WTC11 (cell line): ENCODE data around the gene FOXF2. TPM values are rescaled to one million over a fixed set of nuclear protein-coding genes. Genes with fewer than 3 reads are reported as not detected.
A peak's percentile ranks its signal among the peaks of the same experiment; 100 is the strongest.

Experiments used
- ATAC-seq: fragments of 200-7000 bp; cut with Tn5 transposase; 2 replicates; pipeline ENCODE4 v1.10.0; 2021; ENCODE audit warnings: mild to moderate bottlenecking, moderate library complexity
- CTCF ChIA-PET: fragments of 300-600 bp; sonication (Branson Sonifier 250); formaldehyde crosslinking; loops from one replicate; lab custom pipeline; 2021; ENCODE audit warnings: antibody characterized with exemption; lab: Charles Lee
- POLR2A ChIA-PET: fragments of 350-600 bp; sonication (Branson Sonifier 250); formaldehyde crosslinking; loops from one replicate; lab custom pipeline; 2021; ENCODE audit warnings: antibody characterized with exemption; lab: Charles Lee
- DNase-seq: peaks from one replicate; pipeline ENCODE4 v3.0.0; 2021; ENCODE audit warnings: low spot score
- H3K27ac Mint-ChIP-seq: 2 replicates; pipeline ENCODE4 v1.8.0; 2021; ENCODE audit warnings: mixed read lengths
- H3K27me3 Mint-ChIP-seq: 2 replicates; pipeline ENCODE4 v1.8.0; 2021; ENCODE audit warnings: low read depth, mild to moderate bottlenecking, moderate library complexity, mixed read lengths
- H3K36me3 Mint-ChIP-seq: 2 replicates; pipeline ENCODE4 v1.8.0; 2021; ENCODE audit warnings: mixed read lengths
- H3K4me1 Mint-ChIP-seq: 2 replicates; pipeline ENCODE4 v1.8.0; 2022; ENCODE audit warnings: mixed read lengths
- H3K4me3 Mint-ChIP-seq: 2 replicates; pipeline ENCODE4 v1.8.0; 2021; ENCODE audit warnings: mild to moderate bottlenecking, moderate library complexity, mixed read lengths
- H3K9me3 Mint-ChIP-seq: 2 replicates; pipeline ENCODE4 v1.8.0; 2021; ENCODE audit warnings: mixed read lengths
- CDX4 ChIP-seq: fragments of 250-450 bp; sonication (Bioruptor Pico); IDR thresholded peaks from 2 replicates; pipeline ENCODE4 v1.9.0; 2021; ENCODE audit warnings: moderate library complexity, mild to moderate bottlenecking, inconsistent platforms, borderline replicate concordance
- CTCF ChIP-seq: fragments of 200-600 bp; IDR thresholded peaks from 2 replicates; pipeline ENCODE4 v1.8.0; 2022; ENCODE audit warnings: antibody characterized with exemption
- E2F1 ChIP-seq: sonication (generic); formaldehyde crosslinking; IDR thresholded peaks from 2 replicates; pipeline ENCODE4 v1.8.0; 2022; ENCODE audit warnings: mild to moderate bottlenecking, missing genetic modification reagents
- ELF4 ChIP-seq: sonication (generic); formaldehyde crosslinking; IDR thresholded peaks from 2 replicates; pipeline ENCODE4 v1.8.1; 2022; ENCODE audit warnings: low read depth, mild to moderate bottlenecking, moderate library complexity, missing genetic modification reagents
- IRF2 ChIP-seq: sonication (generic); formaldehyde crosslinking; IDR thresholded peaks from 2 replicates; pipeline ENCODE4 v1.8.0; 2022; ENCODE audit warnings: low read depth, missing genetic modification reagents, borderline replicate concordance
- KAT7 ChIP-seq: sonication (generic); formaldehyde crosslinking; IDR thresholded peaks from 2 replicates; pipeline ENCODE4 v1.8.1; 2023; ENCODE audit warnings: missing genetic modification reagents, mild to moderate bottlenecking, borderline replicate concordance
- NR2C2 ChIP-seq: sonication (generic); formaldehyde crosslinking; IDR thresholded peaks from 2 replicates; pipeline ENCODE4 v1.8.0; 2022; ENCODE audit warnings: mild to moderate bottlenecking, missing genetic modification reagents
- TCF7 ChIP-seq: sonication (generic); formaldehyde crosslinking; IDR thresholded peaks from 2 replicates; pipeline ENCODE4 v1.8.0; 2022; ENCODE audit warnings: mild to moderate bottlenecking, low read depth, missing genetic modification reagents, moderate library complexity
- TP53 ChIP-seq: sonication (generic); formaldehyde crosslinking; IDR thresholded peaks from 2 replicates; pipeline ENCODE4 v1.8.1; 2023; ENCODE audit warnings: mild to moderate bottlenecking, missing genetic modification reagents
- USF1 ChIP-seq: sonication (generic); formaldehyde crosslinking; IDR thresholded peaks from 2 replicates; pipeline ENCODE4 v1.8.0; 2022; ENCODE audit warnings: mild to moderate bottlenecking, missing genetic modification reagents
- USF2 ChIP-seq: sonication (generic); formaldehyde crosslinking; IDR thresholded peaks from 2 replicates; pipeline ENCODE4 v1.8.1; 2023; ENCODE audit warnings: mild to moderate bottlenecking, missing genetic modification reagents, moderate library complexity
- ZBTB21 ChIP-seq: sonication (generic); formaldehyde crosslinking; IDR thresholded peaks from 2 replicates; pipeline ENCODE4 v1.8.1; 2023; ENCODE audit warnings: mild to moderate bottlenecking, missing genetic modification reagents, borderline replicate concordance
- ZNF121 ChIP-seq: sonication (generic); formaldehyde crosslinking; IDR thresholded peaks from 2 replicates; pipeline ENCODE4 v1.8.0; 2023; ENCODE audit warnings: missing genetic modification reagents
- ZNF138 ChIP-seq: sonication (generic); formaldehyde crosslinking; conservative IDR thresholded peaks from 2 replicates; pipeline ENCODE4 v1.8.1; 2022; ENCODE audit warnings: mild to moderate bottlenecking, moderate library complexity, missing genetic modification reagents
- ZNF232 ChIP-seq: sonication (generic); formaldehyde crosslinking; IDR thresholded peaks from 2 replicates; pipeline ENCODE4 v1.8.0; 2022; ENCODE audit warnings: mild to moderate bottlenecking, missing genetic modification reagents
- ZNF263 ChIP-seq: sonication (generic); formaldehyde crosslinking; IDR thresholded peaks from 2 replicates; pipeline ENCODE4 v1.8.1; 2022; ENCODE audit warnings: low read depth, mild to moderate bottlenecking, moderate library complexity, missing genetic modification reagents
- ZNF281 ChIP-seq: sonication (generic); formaldehyde crosslinking; IDR thresholded peaks from 2 replicates; pipeline ENCODE4 v1.8.0; 2023; ENCODE audit warnings: mild to moderate bottlenecking, missing genetic modification reagents
- total RNA-seq: library from RNA; stranded (reverse); gene quantifications from 3 replicates; pipeline ENCODE4 v1.2.3, GENCODE V29; 2021

The FOXF2 gene
- total RNA-seq, 1 experiment from 2014 or later = 0.11 TPM

GRCh38 chr6:1407499-1407990 lies 18.2 kb downstream of the FOXF2 start:
- Mint-ChIP-seq H3K27me3 (peaks cover 16% of the 10 kb centered on the region), H3K4me3 (no peak overlapping the region), H3K4me1 (peaks cover 26% of the 10 kb centered on the region), H3K9me3 (no peaks in the 10 kb centered on the region), H3K27ac (no peak overlapping the region), H3K36me3 (no peaks in the 10 kb centered on the region)
- no peak for ATAC-seq
- CTCF ChIA-PET = interaction anchor here (2.6 kb wide), 1 partner anchor 16 kb away, joined by 16 read pairs; no protein-coding TSS in a partner anchor
- POLR2A ChIA-PET = no interaction called here
- DNase-seq = no peak
- TF ChIP-seq IRF2 (CRISPR knock-in tag) = no peak
- no peak for TF ChIP-seq ZNF232 (CRISPR knock-in tag)
- no peak for TF ChIP-seq CDX4
- no peak for TF ChIP-seq USF1 (CRISPR knock-in tag)
- TF ChIP-seq ZBTB21 (CRISPR knock-in tag) = no peak
- TF ChIP-seq E2F1 = no peak
- no peak for TF ChIP-seq NR2C2 (CRISPR knock-in tag)

GRCh38 chr6:1409774-1410465 lies 20.5 kb downstream of the FOXF2 start:
- POLR2A ChIA-PET = interaction anchor here (1.0 kb wide), 1 partner anchor 8 kb away, joined by 4 read pairs; no protein-coding TSS in a partner anchor
- no peak overlapping the region for H3K4me3 Mint-ChIP-seq
- no peak overlapping the region for H3K27ac Mint-ChIP-seq
- H3K36me3 Mint-ChIP-seq = no peaks in the 10 kb centered on the region
- TF ChIP-seq ZNF138 = no peak
- no peak for TF ChIP-seq KAT7 (CRISPR knock-in tag)
- no peak for TF ChIP-seq TP53 (CRISPR knock-in tag)
- TF ChIP-seq CTCF = no peak
- TF ChIP-seq USF2 = no peak
- no peak for TF ChIP-seq TCF7 (CRISPR knock-in tag)
- TF ChIP-seq ZNF281 (CRISPR knock-in tag) = no peak
- no peak for TF ChIP-seq ELF4 (CRISPR knock-in tag)
- no peak for TF ChIP-seq ZNF121 (CRISPR knock-in tag)
- TF ChIP-seq ZNF263 (CRISPR knock-in tag) = no peak
- H3K27me3 Mint-ChIP-seq = peaks cover 20% of the 10 kb centered on the region
- H3K9me3 Mint-ChIP-seq = no peaks in the 10 kb centered on the region
- ATAC-seq (peak; percentile 72), DNase-seq (no peak)
- peaks cover 28% of the 10 kb centered on the region for H3K4me1 Mint-ChIP-seq
- CTCF ChIA-PET = interaction anchor here (0.5 to 1.4 kb wide), 4 partner anchors 13 to 142 kb away, joined by 3 to 6 read pairs (median 4); no protein-coding TSS in a partner anchor
